Chondrocyte (in vitro differentiated cells): Measurements from ENCODE around the gene ARMS2. TPM values are rescaled to one million over a fixed set of nuclear protein-coding genes. Genes with fewer than 3 reads are reported as not detected.

ENCODE experiments used
- DNase-seq: peaks from one replicate; pipeline ENCODE4 v3.0.0; 2021; ENCODE audit warnings: mixed read lengths, low spot score
- H3K27ac Mint-ChIP-seq: one replicate; pipeline ENCODE4 v1.8.0; 2021; ENCODE audit warnings: mild to moderate bottlenecking, moderate library complexity, mixed read lengths; ENCODE audit not compliant: unreplicated experiment
- H3K27me3 Mint-ChIP-seq: 2 replicates; pipeline ENCODE4 v1.8.0; 2021; ENCODE audit warnings: low read depth, mixed read lengths
- H3K36me3 Mint-ChIP-seq: 2 replicates; pipeline ENCODE4 v1.8.0; 2021; ENCODE audit warnings: low read depth, mixed read lengths
- H3K4me1 Mint-ChIP-seq: 2 replicates; pipeline ENCODE4 v1.8.0; 2021; ENCODE audit warnings: low read depth, mild to moderate bottlenecking, mixed read lengths
- H3K4me3 Mint-ChIP-seq: one replicate; pipeline ENCODE4 v1.8.0; 2021; ENCODE audit warnings: mild to moderate bottlenecking, moderate library complexity, mixed read lengths; ENCODE audit not compliant: unreplicated experiment
- H3K9me3 Mint-ChIP-seq: 2 replicates; pipeline ENCODE4 v1.8.0; 2021; ENCODE audit warnings: low read depth, mixed read lengths
- long read RNA-seq: library from polyadenylated mRNA; stranded (forward); transcript quantifications from one replicate; pipeline ENCODE4 v2.0.0, GENCODE V29; 2021
- total RNA-seq: library from RNA; stranded (reverse); gene quantifications from 3 replicates; pipeline ENCODE4 v1.2.1, GENCODE V29; 2021
- TF ChIP-seq, protein P1 (sequence below): fragments of 200-600 bp; sonication (generic); IDR thresholded peaks from 2 replicates; pipeline ENCODE4 v1.5.0; 2021; ENCODE audit warnings: antibody characterized with exemption, mild to moderate bottlenecking, moderate library complexity

ARMS2 gene, protein sequence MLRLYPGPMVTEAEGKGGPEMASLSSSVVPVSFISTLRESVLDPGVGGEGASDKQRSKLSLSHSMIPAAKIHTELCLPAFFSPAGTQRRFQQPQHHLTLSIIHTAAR
- 0.62 to 1.1 TPM in 2 of 3 replicates, not detected in the other for total RNA-seq
- long read RNA-seq, partial matches to known transcripts = 0 of 1 reads
- long read RNA-seq, other reads (novel, unspliced or antisense) = 0 of 1 reads

DNA sequence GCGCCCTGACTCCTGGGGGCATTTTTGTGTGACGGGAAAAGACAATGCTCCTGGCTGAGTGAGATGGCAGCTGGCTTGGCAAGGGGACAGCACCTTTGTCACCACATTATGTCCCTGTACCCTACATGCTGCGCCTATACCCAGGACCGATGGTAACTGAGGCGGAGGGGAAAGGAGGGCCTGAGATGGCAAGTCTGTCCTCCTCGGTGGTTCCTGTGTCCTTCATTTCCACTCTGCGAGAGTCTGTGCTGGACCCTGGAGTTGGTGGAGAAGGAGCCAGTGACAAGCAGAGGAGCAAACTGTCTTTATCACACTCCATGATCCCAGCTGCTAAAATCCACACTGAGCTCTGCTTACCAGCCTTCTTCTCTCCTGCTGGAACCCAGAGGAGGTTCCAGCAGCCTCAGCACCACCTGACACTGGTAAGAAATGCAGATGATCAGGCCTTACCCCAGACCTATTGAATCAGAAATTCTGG, at the start of gene ARMS2:
Gene ARMS2 (plus strand): TSS at position 51 of the 478 bp plus-strand sequence. CDS start 75 bp downstream, at position 126.
- Mint-ChIP-seq H3K4me3 (no peak within 1 kb of the TSS), H3K36me3 (no peaks in the 10 kb centered on the region), H3K9me3 (no peaks in the 10 kb centered on the region), H3K4me1 (peaks cover 54% of the 10 kb centered on the region), H3K27me3 (no peaks in the 10 kb centered on the region), H3K27ac (peak within 1 kb of the TSS; percentile 74)
- TF ChIP-seq, protein P1, sequence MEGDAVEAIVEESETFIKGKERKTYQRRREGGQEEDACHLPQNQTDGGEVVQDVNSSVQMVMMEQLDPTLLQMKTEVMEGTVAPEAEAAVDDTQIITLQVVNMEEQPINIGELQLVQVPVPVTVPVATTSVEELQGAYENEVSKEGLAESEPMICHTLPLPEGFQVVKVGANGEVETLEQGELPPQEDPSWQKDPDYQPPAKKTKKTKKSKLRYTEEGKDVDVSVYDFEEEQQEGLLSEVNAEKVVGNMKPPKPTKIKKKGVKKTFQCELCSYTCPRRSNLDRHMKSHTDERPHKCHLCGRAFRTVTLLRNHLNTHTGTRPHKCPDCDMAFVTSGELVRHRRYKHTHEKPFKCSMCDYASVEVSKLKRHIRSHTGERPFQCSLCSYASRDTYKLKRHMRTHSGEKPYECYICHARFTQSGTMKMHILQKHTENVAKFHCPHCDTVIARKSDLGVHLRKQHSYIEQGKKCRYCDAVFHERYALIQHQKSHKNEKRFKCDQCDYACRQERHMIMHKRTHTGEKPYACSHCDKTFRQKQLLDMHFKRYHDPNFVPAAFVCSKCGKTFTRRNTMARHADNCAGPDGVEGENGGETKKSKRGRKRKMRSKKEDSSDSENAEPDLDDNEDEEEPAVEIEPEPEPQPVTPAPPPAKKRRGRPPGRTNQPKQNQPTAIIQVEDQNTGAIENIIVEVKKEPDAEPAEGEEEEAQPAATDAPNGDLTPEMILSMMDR = no peak
- DNase-seq = no peak

DNA sequence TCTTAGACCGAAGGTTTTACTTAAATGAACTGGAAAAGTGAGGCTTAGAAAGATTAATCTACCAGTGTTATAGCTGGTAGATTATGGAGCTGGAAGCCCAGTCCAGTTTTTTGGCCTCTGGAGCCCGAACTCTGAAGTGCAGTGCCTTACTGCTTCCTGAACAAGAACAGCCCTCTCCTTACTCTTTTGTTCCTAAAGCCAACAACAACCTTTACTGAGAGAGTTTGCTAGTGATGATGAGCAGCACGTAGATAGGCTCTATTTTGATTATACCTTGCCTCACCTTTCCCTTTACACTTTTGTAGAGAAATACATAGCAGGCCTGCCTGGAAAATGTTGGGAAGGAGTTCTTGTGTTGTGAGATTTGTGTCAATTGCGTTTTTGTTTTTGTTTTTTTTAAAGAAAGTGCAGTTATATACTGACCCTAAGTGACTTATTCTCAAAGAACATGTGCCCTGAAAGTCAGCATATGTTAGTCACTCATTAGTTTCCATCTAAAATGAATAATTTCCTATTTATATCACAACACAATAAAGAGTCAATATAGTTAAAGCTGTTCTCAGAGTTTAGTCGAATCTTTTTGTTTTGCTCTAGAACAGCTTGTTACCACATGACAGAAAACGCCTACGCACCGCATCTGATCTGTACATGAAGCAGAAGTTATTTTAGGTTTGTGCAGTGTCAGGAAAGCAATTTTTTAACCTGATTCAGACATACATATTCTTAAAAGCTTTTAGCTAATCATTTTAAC, 46.9 kb upstream of the ARMS2 start:
- peak overlapping the region; percentile 20 for H3K27ac Mint-ChIP-seq
- no peaks in the 10 kb centered on the region for H3K9me3 Mint-ChIP-seq
- H3K27me3 Mint-ChIP-seq = no peaks in the 10 kb centered on the region
- peaks cover 11% of the 10 kb centered on the region for H3K4me1 Mint-ChIP-seq
- peaks cover 11% of the 10 kb centered on the region for H3K36me3 Mint-ChIP-seq
- TF ChIP-seq, protein P1 = no peak
- DNase-seq = no peak
- H3K4me3 Mint-ChIP-seq = no peak overlapping the region

DNA sequence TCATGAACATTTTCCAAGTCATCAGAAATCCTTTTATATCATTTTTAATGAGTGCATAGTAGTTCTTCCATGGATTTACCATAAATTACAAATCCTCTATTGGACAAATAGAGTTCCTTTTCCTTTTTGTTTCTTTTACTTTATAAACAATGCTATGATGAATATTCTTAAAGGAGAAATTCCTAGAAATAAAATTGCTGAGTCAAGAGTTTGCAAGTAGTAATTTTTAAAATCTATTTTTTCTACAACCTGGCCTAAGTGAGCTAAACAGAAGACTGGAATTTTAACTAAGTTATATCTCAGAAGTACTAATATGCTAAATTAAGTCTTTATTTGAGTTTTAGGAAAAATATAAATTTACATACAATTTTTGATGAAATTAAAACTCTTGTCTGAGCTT, 41.1 kb upstream of the ARMS2 start:
- no peak overlapping the region for H3K4me3 Mint-ChIP-seq
- no peaks in the 10 kb centered on the region for H3K27me3 Mint-ChIP-seq
- peaks cover 20% of the 10 kb centered on the region for H3K36me3 Mint-ChIP-seq
- no peak for DNase-seq
- H3K4me1 Mint-ChIP-seq = peaks cover 26% of the 10 kb centered on the region
- no peaks in the 10 kb centered on the region for H3K9me3 Mint-ChIP-seq
- no peak overlapping the region for H3K27ac Mint-ChIP-seq
- TF ChIP-seq, protein P1 = no peak

DNA sequence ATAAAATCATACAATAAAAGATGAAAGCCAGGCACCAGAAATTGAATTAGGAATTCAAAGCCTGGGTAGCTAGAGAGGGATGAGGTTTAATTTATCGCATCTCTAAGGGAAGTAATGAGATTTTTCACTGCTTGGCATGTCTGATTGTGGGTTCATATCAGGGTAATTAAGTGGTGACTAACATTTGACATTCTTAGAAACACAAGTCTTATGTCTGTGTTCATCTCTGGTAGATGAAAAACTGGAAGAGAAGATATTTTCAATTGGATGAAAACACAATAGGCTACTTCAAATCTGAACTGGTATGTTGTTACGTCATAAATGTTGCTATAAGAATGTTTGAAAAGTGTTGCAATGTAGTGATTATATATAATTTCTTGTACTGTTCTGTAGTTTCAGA, 36.8 kb upstream of the ARMS2 start:
- Mint-ChIP-seq H3K4me3 (no peak overlapping the region), H3K36me3 (peaks cover 19% of the 10 kb centered on the region), H3K4me1 (peaks cover 66% of the 10 kb centered on the region), H3K9me3 (no peaks in the 10 kb centered on the region), H3K27ac (no peak overlapping the region), H3K27me3 (no peaks in the 10 kb centered on the region)
- TF ChIP-seq, protein P1 = no peak
- no peak for DNase-seq

DNA sequence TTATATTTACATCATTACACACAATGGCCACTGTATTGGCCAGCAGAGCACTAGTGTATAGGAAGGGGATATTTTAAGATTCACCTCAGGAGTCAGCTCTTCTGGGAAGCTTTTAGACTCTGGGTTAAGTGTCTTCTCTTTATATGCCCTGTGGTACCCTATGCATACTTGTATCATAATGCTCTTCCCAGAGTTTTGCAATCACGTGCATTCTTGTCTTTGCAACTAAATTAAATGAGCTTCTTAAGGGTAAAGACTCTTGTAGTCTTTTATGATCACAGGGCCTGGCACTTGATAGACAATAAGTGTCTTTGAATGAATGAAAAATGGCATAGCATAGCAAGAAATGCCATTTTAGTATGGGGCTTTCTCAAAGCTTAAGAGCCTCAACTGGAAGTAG, 35.4 kb upstream of the ARMS2 start:
- no peak overlapping the region for H3K27ac Mint-ChIP-seq
- no peaks in the 10 kb centered on the region for H3K27me3 Mint-ChIP-seq
- no peak overlapping the region for H3K4me3 Mint-ChIP-seq
- peaks cover 18% of the 10 kb centered on the region for H3K36me3 Mint-ChIP-seq
- DNase-seq = no peak
- H3K4me1 Mint-ChIP-seq = peaks cover 66% of the 10 kb centered on the region
- H3K9me3 Mint-ChIP-seq = no peaks in the 10 kb centered on the region
- TF ChIP-seq, protein P1 = no peak
